HG03520 (cell line): Measurements from ENCODE around the gene KRT5.

Source experiments
- ATAC-seq: cut with Tn5 transposase; IDR thresholded peaks from one replicate; pipeline ENCODE4 v1.9.1; 2021; ENCODE audit warnings: mild to moderate bottlenecking, moderate library complexity; ENCODE audit not compliant: unreplicated experiment

The KRT5 gene

DNA sequence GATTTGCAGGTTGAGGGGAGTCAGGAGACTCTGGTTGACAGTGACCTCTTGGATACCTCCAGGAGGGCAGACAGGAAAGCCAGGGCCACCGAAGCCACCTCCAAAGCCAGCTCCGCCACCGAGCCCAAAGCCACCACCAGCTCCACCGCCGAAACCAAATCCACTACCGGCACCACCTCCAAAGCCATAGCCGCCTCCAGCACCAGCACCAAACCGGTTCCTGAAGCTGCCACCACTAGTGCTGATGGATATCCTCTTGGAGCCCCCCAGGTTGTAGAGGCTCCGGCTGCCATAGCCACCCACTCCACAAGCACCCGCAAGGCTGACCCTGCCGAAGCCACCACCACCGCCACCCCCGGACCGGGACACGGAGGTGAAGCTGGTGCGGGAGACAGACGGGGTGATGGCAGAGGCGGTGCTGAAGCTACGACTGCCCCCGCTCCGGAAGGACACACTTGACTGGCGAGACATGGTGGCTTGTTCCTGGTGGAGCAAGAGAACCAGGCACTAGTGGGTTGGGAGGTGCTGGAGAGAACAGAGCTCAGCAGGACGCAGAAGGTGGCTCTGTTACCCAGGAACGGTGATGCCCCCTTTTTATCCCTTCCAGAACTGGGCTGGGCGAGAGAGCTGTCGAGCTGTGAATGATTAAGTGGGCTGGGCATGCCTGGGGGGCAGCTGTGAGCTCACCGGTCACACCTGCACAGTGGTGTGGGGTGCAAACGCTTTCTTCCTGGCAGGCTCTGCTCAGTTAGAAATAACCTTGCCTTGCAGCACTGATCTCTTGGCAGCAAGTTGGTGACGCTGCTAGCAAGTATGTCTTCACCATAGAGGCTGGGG lies at the start of gene KRT5:
Gene KRT5, minus strand, starts transcription at position 569 of the 837 bp plus-strand sequence. Its CDS starts 98 bp downstream, at position 471.
- no peak for ATAC-seq

DNA sequence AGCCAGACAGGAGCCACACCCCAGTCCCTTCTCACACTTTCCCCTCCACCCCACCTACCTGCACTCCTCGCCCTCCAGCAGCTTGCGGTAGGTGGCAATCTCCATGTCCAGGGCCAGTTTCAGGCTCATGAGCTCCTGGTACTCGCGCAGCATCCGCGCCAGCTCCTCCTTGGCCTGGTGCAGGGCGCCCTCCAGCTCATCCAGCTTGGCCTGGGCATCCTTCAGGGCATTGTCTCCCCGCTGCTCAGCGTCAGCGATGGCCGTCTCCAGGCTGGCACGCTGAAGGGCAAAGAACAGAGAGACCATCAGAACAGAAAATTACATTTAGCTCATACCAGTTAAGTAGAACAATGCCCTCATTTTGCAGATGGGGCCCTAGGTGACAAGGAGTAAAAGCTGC lies 47.9 kb upstream of the KRT5 start:
- no peak for ATAC-seq

DNA sequence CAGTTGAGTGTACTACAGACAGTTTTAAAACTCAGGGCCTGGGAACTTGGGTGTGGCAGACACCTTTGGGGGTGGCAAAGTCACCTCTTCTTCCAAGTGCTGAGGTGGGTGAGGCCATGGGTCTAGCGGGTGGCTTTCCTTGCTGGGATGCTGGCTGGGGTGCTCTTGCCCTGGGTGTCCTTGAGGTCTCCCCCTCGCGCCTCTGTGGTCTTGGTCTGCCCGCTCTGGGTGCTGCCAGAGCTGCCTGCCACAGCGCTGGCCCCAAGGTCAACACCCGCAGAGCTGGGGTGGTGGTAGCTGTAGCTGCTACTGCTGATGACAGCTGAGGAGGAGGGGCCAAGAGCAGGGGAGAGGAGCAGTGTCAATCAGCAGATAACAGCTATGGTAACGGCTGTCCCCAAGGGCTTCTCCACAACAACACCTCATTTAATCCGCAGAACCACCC lies 46.7 kb upstream of the KRT5 start:
- no peak for ATAC-seq

DNA sequence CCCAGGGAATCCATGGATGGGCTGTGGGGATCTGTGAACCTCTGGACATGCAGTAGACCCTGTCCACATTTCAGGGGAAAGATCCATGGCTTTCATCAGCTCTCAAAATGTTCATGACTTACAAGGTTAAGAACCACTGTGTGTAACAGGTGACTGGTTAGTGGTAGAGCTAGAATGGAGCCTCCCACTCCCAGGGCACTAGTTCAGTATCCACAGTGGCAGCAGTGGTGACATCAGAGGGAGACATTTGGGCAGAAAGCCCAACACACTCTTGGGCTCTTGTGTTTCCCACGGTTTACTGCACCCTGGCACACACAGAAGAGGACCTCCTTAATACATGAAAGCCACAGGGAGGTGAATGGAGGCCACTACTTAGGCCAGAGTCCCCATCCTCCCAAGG lies 44.4 kb upstream of the KRT5 start:
- ATAC-seq = no peak

DNA sequence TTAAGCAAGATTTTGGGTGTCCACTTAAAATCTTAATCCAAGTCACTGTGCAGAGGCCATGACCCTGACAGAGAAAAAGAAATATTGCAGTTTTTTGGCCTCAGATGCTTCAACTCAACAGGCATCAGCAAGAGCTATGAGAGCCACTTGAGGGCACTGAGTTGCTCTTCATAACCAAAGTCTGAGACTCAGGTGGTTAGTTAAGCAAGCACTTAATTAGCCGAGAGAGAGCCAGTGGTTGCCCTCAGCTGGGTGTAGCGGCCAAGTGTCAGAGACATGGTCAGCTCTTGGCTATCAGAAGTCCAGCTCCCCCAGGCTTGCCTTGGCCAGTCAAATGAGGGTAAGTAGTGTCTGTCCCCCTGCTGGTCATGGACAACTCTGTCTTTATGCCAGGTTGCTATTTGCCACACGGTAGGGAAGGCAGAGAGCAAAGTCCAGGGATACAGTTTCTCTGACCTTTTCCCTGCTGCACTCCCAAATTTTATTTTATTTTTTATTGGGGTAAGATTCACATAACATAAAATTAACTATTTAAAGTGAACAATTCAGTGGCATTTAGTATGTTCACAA lies 41.8 kb upstream of the KRT5 start:
- no peak for ATAC-seq

DNA sequence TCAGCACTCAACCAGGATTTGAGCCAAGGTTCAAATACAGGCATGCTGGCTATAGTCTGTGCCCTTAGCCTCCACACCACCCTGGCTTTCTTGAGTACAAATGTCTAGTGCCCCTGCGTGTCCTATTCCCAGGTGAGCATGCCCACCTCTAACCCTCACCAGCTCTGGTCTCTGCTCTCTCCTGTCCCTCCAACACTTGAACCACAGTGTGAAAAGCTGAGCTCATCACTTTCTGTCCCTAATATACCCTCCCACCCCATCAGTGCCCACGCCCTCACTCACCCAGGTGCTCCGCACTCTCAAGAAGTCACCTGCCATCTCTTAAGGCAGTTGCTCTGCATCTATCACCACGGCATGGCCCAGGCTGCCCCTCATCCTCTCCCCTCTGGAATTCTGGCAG lies 39.8 kb upstream of the KRT5 start:
- ATAC-seq = no peak

DNA sequence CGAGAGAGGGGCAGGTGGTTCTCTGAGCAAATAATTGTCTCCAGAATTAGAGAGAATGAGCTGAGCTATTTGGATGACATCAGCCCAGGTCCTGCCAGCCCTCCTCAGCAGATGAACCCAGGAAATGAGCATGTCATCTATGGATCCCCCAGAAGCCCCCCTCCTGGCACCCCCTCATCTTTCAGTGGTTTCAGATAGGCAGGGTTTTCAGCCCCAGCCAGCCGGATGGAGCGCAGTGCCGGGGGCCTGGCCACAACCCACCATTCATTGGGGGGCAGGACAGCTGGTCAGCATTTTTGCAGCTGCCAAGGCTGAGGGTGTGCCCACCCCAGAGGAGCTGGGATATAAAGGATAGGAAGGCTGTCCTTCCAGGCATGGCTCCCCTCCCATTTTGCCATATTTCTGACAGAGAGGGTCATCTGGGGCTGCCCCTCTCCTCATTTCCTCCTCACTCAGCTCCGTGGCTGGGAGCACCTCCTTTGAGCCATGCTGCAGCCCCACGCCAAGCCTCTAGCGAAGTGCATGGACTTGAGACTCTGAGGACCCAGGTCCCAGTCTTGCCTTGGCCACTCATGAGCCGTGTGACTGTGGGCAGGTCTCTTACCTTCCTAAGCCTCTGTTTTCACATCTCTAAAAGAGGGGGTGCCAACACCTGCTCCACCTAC lies 38.7 kb upstream of the KRT5 start:
- ATAC-seq = no peak

DNA sequence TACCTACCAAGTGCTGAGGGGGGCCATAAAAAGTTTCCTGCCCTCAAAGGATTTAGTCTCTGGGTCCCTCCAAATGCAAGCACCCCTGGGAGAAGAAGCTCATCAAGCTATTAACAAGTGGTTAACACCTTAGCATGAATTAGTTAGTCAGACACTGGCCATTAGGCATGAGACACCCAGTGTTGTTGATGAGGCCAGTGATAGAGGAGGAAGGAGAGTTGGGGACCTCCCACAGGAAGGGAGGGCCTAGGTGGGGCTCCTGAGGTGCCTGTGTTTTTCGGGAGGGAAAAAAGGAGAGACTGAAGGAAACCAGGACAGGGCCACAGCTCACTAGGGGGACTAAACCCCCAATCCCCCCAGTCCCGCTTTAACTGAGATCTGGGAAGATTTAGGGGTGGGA lies 37.3 kb upstream of the KRT5 start:
- ATAC-seq = no peak

DNA sequence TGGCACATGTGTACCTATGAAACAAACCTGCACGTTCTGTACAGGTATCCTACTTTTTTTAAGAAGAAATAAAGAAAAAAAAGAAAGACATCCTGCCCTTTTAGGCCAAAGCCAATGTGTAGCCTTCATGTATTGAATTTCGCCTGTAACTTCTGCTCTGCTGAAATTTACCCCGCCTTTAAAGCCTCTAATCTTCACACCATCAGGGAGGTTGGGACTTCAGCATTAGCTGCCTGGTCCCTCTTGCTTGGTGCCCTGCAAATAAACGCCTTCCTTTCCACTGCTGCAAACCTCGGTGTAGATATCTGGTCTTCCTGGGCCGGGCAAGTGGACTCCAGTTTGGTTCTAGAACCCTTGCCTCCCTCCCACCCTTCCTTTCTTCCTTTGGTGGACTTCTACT lies 35.4 kb upstream of the KRT5 start:
- ATAC-seq = no peak

DNA sequence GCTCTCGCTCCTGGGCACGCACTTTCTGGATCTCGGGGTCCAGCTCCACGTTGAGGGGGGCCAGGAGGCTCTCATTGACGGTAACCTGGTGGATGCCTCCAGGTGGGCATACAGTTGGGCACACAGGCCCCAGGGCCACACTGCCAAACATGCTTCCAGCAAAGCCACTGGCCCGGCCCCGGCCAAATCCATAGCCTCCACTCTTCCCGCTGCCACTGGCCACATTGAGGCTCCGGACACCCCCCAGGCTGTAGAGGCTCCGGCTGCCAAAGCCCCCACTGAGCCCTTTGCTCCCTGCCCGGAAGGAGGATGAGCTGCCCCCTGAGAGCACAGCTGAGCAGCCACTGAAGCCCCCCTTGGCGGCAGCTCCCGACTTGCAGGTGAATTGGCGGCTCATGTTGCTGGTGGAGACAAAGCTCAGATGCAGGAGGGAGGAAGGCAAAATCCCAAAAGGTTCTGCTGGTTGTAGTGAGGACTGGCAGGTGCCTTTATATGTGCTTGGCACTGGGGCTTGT lies 32.5 kb upstream of the KRT5 start, which contains the start of gene KRT71:
Gene KRT71, minus strand, starts transcription at position 465 of the 515 bp plus-strand sequence. Its CDS starts 68 bp downstream, at position 397.
- ATAC-seq = no peak

DNA sequence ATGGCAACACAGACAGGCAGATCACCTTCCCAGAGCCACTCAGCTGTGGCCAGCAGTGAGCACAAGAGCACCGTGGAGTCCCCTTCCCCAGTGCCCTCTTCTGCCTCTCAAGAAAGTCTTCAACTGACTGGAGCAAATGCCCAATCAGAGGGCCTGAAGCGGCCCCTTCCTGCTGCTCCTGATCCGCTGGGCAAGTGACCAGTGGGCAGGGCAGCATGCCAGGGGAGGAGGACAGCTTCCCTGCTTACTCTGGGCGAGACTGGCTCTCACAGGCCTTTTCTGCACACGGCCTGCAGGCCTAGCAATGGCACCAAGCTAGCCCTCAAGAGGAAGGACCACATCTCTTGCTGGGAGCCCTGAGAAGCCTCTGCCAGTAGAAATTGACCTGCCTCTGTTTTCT lies 31.9 kb upstream of the KRT5 start:
- no peak for ATAC-seq

DNA sequence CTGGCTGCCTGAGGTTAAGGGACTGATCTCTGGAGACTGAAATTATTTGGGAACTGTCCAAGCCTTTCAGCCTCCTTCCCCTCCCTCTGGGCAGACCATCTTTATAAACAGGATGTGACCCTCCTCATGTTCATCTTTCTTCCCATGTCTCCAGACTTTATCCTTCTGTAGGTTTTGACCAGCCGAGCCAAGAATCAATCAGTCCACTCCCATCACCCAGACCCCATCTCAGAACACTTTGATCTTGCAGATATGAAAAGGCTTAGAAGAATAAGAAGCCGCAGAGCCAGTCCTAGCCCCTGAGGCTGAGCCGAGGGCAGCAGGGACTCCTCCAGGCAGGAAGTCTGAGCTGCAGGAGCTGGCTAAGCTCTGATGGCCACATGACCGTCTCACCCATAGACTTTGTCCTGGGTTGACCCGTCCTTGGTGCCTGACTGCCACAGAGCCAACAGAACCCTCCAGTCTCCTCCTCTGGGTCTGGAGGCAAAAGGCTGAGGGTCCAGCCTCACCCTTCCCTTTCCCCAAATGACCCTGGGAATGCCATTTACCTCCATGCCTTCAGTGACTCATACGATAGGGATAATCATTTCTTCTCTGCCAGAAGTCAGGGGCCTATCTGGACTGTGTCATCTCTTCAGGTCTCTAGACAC lies 31.1 kb upstream of the KRT5 start:
- ATAC-seq = no peak

DNA sequence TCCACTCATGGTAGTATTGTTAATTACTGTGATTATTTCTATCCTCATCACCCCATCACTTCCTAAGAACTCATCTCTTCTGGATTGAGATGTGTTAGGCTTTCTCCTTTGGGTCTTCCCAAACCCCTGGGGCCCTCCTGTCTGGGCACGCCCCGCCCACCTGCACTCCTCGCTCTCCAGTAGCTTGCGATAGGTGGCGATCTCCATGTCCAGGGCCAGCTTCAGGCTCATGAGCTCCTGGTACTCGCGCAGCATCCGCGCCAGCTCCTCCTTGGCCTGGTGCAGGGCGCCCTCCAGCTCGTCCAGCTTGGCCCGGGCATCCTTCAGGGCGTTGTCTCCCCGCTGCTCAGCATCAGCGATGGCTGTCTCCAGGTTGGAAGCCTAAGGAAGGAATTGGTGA lies 25.9 kb upstream of the KRT5 start:
- no peak for ATAC-seq

DNA sequence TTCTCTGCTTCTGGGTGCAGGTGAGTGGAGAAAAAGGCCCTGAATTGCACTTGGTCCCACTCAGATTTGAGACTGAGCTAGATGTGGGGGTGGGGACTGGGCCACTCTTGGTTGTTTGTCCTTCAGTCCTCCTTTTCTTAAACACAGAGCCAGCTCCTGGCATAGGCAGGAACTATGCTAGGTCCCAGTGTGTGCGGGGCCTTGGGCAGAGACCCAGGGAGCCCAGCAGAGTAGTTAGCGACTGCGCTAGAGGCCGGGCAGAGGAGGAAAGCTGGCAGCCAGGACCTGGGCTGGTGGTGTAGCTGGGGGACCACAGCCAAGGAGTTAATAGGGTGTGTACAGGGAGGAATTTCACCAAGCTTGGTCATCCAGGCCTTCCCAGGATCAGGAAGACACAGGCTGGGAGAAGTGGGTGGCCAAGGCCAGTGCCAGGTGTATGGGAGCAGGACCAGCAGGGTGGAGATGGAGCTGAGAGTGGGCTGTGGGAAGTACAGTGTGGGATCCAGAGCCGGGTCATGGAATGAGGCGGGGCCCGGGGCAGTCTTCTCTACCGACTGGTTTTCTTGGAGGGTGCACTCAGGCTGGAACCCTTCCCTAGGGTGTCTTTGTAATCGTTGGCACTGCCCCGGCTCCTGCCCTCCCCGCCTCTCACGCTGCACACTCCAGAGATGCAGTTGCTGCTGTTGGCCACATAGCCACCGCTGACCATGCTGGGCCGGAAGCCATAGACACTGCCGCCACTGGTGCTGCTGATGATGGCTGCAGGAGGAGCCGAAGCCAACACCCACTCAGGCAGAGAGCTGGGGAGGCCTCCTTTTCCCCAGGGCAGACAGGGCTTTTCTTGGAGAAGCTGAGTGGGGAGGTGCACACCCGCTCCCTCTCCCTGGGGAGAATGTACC lies 24.0 kb upstream of the KRT5 start:
- ATAC-seq = no peak

DNA sequence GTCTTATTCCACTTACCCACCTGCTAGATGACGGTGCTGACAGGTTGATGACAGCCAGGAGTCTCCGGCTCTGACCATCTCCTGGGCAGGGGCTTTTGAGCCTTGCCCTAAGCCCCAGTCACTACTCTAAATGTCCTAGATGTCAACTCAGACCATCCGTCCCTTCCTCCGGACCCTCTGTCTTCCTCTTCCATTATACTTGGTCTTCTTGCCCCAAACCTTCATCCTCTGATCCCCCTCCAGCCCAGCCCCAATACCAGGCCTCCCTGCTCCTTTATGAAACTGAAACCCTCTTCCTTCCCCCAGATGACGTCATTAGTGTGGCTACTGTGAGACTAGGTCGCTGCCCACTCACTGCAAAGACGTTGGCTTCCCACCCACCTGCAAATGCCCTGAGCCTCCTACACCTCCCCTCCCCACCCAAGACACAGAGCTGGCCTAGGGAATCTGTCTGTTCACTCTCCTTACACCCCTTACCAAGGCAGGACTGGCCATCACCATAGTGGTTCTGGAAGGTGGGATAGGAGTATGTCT lies 22.7 kb upstream of the KRT5 start:
- ATAC-seq = no peak

DNA sequence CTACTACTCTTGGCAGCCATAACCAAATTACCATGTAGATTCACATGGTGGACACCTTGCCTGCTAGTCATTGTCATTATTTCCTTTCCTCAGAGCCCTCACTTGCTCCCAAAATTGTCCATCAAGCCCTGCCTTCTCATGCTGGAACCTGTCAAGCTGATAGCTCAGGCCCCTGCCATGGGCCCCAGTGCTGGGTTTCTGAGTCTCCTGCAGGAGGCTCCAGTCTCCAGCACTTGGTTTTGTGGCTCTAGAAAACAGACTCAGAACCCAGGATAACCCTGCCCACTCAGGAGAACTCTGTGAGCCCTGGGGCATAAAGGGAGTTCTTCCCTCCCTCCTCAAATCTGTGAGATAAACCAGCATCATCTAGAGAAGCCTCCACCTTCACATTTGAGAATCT lies 22.0 kb upstream of the KRT5 start:
- ATAC-seq = no peak

DNA sequence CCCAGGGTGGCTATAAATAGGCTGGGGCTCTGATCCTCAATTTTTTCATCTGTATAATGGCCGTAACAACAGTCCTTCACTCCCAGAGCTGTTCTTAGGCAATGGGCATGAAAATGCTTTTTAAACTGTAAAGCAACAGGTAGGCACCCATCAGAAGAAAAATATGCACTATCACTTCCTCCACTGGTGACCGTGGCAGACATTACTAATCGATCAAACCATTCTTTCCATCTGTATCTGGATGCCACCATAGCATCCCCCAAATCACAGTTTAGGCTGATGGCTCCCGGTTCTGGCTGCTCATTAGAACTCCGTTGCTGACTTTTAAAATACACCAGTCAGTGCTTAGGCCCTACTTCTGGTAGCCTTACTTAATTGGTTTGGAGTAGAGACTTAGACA lies 21.5 kb upstream of the KRT5 start:
- no peak for ATAC-seq

DNA sequence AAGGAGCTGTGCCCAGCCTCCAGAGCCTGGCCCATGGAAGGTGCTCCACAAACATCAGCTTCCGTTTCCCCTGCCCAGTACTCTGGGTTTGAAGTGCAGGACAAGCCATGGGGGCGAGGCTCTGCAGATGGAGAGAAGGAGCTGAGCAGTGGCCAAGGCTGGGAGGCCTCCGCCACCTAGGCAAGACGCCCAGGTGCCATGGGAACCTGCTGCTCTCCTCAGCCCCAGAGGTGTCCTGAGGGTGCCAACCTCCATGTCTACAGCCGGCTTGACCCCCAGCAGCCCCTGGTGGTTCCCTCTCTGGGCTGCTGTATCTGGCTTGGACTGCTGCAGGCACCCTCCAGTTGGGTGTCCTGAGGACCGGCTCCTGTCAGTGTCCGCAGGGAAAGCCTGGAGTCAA lies 20.3 kb upstream of the KRT5 start:
- no peak for ATAC-seq

DNA sequence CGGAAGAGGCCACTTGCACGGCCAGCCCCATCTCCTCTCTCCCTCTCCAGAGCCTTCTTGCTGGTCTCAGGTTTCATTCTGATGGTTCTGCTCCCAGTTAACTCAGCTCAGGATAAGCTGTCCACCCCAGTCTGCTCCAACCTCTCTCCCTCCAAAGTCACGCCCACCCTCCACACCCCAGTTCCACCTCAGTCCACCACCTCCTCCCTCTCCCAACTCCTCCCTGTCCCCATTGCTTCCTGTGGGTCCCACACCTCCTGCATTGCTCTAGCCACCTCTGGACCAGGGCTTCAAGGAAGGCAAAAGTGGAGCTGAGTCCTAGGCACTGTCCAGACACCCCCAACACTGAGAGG lies 19.6 kb upstream of the KRT5 start:
- ATAC-seq = no peak
